Left lobe of liver (tissue), 2 donors: Measurements from ENCODE around the gene FBXO22. TPM values are rescaled to one million over a fixed set of nuclear protein-coding genes. Genes with fewer than 3 reads are reported as not detected.

Experiments used
- ATAC-seq: fragments of 200-7000 bp; cut with Tn5 transposase; one replicate; pipeline ENCODE4 v1.9.1; 2020; ENCODE audit warnings: mild to moderate bottlenecking, moderate library complexity
- DNase-seq: peaks from one replicate; pipeline ENCODE4 v3.0.0-alpha.2; 2020; ENCODE audit warnings: low spot score
- total RNA-seq: library from RNA; stranded (reverse); gene quantifications from one replicate; pipeline ENCODE4 v1.2.1, GENCODE V29; 2021
- donor health status: DM: no; HTN: no; CAD: no; lungs with moderate emphysema.
- donor health status: DM: no; HTN: yes; CAD: no.

The FBXO22 gene
- total RNA-seq, 1 donor from 2014 or later, result 30.6 TPM

DNA sequence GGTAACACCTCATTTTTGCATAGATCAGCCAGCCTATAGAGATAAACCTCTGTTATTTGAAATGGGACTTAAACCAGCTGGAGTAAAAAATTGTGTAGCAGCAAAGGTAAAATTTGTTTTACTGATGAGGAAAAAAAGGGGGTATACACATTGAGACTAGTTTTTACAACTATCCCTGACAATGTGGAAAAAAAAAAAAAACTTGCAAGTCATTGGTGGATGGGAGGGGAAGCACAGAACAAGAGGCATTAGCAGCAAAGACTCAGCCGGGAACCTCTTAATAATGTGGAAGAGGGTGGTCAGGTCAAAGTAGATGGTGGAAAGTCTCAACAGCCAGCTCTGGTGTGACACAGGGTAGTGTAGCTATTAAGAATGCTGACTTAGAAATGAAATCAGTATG is 14.5 kb downstream of the FBXO22 start:
- no peak for DNase-seq
- no peak for ATAC-seq

DNA sequence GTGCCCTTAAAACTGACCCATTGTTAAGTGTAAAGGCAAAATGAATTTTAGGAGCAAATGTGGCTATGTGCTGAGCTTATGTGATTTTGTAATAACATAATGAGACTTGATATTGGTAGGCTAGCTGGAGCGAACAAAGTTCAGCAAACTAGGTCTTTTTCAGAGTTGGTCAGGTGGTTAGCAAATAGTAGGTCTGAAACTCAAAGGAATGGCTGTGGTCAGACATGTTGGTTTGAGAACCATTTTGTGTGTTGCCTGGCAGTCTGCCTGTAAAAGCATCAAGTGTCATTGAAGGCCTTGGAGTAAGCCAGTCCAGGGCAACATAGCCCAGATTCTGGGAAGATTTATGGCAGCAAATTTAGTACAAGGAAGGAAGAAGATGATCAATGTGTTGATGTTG is 16.4 kb downstream of the FBXO22 start:
- ATAC-seq, result peak; percentile 58
- no peak for DNase-seq

DNA sequence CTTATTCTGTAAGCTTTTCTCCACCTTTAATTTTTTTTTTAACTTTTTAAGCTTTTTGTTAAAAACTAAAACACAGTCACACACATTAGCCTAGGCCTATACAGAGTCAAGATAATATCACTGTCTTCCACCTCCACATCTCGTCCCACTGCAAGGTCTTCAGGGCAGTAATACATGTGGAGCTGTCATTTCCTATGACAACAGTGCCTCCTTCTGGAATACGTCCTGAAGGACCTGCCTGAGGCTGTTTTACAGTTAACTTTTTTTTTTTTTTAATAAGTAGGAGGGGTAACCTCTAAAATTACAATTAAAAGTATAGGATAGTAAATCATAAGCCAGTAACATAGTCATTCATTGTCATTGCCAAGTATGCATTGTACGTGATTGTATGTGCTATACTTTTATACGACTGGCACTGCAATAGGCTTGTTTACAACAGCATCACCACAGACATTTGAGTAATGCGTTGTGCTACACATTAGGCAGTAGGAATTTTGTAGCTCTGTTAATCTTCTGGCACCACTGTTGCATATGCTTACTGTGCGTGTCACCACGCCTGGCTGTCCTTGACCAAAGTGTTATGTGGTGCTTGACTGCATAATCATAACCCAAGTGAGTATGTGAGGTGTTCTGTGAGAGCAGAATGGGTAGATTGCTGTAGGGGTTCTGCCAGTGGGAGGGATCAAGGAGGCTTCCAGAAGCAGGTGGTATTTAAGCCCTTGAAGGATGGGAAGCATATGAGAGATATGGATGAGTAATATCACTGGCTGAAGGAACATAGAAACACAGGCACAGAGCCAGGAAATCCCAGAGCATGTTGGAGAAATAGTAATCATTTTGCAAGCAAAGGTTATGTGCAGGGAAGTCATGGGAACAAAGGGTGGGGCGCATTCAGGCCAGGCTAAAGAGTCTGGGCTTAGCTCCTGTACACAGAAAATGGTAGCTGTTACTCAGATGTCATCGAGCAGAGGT is 18.3 kb downstream of the FBXO22 start:
- DNase-seq (no peak), ATAC-seq (peak; percentile 72)

DNA sequence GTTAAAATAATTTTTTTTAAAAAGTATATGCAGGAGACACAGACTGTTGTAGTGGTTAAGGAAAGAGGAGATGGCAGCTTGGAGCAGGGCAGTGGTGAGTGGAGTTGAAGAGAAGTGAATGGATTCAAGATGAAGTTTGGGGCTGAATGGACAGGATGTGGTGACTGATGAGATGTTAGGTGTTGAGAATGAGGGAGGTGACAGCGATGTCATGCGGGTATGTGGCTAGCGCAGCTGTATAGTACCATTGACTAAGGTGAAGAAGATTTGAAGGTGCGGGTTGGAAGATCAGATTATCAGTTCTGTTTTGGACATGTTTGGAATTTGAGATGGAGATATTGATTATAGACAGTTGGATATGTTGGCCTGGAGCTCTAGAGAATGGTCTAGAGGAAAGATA is 20.1 kb downstream of the FBXO22 start:
- no peak for ATAC-seq

DNA sequence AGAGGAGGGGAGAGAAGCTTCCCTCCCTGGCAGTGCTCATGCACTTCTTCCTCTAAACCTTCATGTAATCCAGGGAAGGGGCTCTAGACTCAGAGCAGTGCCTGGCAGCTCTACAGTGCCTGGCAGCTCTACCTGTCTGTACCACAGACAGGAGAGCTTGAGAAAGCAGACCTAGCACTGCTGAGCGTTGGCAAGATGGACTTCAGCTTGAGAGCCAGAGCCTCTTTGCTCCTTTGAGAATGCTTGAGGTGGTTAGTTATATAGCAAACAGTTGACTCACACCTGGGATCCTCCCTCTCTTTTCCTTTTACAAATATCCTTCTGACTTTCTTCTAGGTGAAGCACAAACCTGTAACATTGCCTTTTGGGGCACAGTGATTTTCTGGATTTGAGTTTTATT is 20.9 kb downstream of the FBXO22 start:
- no peak for DNase-seq

More for the DNA sequence above, 20.1 kb downstream of the FBXO22 start:
- no peak for DNase-seq

DNA sequence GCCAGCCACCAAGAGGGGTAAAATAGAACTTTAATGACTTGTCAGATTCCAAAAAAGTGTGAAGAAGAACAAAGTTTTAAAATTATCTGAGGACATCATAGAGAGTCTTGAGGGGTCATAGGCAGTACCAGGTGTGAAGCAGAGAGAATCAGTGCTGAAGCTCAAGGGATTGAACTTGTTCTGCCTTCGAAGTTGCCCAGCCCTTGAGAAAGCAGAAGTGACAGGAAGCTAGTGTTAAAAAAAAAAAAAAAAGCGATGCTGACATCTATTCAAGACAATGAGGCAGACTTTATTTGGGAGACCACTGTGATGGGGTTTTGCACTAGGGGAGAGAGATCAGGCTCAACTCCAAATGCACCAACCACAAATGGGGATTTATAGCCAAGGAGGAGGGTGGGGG is 21.8 kb downstream of the FBXO22 start:
- ATAC-seq (no peak), DNase-seq (no peak)

More for the DNA sequence above, 20.9 kb downstream of the FBXO22 start:
- ATAC-seq, result no peak

DNA sequence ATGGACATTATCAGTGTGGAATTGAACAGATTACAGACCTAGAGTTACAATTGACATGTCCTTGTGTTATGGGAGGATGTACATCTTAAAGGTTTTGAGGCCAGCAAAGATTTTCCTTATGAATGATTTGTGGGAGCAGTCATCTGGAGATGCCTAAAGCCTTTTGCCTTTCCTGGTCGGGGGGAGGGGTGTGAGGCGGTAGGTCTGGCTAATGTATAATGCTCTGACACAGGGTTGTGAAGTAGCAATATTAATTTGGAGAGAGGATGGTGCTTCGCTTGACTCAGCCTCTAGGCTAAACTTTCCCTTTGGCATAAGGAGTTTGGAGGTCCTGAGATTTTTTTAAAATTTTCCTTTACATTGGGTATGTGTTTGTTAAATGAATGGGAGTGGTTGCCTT is 23.3 kb downstream of the FBXO22 start:
- ATAC-seq (no peak), DNase-seq (no peak)

DNA sequence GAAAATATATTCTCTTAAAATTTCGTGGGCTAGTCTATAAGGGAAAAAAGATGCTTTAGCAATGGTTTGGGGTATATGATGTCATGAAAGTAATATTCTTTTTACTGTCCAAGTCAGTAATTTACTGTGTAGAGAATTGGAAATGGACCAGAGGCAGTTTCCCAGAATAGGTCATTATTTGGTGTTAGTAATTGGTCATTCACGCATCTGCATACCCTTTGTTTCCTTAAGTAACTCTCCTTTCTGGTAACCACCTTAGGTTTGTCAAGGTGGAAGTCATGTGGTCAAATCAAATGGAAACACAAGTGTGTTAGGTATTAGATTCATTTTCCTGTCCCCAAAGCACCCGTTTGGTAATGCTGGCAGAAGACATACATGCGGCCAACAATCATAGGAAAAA is 23.9 kb downstream of the FBXO22 start:
- ATAC-seq, result no peak
- no peak for DNase-seq

DNA sequence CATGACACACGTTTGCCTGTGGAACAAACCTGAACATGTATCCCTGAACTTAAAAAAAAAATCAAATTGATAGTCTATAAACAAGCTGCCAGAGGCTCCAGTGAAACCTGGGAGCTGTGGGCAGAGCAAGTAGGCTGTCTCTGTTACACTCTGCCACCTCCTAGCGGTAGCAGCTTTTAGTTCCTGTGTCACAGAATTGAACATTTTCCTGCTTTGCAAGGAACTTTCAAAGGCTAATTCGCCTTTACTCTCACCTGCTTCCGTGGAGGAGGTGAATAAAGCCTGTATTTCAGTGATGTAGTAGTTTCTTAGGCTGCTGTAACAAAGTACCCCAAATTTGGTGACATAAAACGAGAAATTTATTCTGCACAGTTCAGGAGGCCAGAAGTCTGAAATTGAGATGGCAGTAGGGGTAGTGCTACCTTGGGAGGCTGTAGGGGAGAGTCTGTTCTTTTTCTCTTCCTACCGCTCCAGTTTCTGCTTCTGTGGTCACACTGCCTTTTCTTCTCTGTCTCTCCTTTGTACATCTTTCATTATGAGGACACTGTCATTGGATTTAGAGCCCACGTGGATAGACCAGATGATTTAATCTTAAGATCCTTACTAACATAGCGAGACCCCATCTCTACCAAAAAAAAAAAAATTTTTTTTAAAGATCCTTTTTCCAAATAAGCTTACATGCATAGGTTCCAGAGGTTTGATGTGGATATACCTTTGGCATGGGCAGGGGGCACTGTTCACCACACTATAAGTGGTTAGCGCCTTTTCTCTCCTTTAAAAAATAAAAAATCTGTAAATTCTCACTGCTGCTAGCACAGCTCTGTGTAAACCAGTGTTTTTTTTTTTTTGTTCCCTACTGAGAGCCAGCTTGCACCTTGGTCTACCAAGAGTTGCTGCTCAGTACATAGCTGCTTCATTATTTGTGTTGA is 25.3 kb downstream of the FBXO22 start:
- peak; percentile 30 for ATAC-seq
- no peak for DNase-seq

DNA sequence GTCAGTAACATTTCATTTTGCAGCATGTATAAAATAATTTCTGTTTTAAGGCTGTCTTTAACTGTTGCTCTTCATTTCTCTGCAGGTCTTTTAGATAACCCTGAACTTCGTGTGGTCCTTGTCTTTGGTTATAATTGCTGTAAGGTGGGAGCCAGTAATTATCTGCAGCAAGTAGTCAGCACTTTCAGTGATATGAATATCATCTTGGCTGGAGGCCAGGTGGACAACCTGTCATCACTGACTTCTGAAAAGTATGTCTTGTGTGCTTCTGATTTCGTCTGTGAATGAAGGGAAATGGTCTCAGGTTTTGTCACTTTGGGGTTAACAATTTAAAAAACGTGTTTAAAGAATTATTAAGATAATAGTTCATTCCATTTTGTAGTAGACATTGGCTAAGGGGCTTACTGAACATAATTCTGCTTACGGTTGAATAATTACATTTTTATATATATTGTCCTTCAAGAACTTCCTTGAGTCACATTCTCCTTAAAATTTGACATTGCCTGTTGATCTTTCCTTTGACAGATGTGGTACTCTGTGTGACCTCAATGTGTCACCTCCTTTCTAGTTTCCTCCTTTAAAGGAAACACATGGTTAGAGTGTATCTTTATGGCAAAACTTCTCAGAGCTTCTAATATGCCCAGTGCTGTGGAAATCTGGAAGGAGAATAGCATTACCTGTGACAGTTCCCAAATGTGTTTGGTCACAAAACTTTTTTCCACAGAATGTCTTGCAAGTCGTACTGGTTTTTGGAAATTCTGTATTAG is 26.3 kb downstream of the FBXO22 start:
- ATAC-seq (no peak), DNase-seq (no peak)

DNA sequence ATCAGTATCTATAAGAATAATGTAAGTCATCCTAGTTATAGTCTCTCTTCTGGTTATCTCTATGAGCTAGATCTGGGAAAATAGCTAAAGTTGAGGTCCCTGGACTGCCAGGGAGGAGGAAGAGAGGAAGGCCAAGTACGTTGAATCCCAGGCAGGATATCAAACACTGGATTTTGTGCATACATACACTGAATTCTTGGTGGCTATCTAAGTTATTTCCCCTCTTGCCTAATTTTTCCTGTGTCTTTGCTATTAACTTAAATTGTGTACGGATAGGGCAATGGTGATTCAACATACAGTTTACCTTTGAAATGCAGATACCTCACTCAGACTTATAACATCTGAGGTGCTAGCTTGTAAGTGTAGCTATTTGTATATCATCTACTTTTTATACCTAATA is 27.2 kb downstream of the FBXO22 start:
- no peak for DNase-seq

DNA sequence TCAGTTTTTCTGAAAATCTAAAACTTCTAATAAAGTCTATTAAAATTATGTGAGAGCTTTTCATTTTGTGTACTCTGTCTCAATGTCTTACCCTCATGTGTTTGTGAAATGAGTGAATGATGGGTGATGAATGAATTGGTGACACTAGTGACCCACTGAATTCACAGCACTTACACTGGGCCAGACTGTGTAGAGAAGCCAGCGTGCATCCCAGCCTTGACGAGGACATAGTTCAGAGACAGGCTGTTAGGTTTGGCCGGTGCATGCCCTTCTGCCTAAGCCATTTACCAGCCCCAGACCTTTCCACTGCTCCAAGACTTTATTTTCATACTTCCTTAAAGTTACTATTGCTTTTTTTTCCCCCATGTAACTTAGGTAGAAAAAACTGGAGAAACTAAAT is 38.8 kb downstream of the FBXO22 start:
- ATAC-seq (peak; percentile 78), DNase-seq (no peak)

More for the DNA sequence above, 27.2 kb downstream of the FBXO22 start:
- no peak for ATAC-seq

DNA sequence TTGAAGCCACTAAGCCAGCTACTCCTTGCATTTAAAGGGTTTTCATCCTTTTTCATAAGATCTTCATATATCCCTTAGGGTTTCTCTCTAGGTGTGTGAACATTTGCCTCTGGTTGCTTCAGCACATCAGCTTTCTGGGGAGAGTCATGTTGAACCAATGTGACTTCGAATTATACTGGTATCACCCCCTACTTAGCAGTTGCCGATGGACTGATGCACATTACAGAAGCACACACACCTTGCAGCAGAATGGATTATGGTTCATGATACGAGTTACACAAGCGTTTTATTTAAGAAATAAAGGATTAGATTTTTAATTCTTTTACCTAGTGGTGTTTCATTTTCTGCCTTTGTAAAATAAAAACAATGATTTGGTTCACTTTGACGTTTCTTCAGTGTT is 39.6 kb downstream of the FBXO22 start:
- no peak for ATAC-seq
- no peak for DNase-seq

DNA sequence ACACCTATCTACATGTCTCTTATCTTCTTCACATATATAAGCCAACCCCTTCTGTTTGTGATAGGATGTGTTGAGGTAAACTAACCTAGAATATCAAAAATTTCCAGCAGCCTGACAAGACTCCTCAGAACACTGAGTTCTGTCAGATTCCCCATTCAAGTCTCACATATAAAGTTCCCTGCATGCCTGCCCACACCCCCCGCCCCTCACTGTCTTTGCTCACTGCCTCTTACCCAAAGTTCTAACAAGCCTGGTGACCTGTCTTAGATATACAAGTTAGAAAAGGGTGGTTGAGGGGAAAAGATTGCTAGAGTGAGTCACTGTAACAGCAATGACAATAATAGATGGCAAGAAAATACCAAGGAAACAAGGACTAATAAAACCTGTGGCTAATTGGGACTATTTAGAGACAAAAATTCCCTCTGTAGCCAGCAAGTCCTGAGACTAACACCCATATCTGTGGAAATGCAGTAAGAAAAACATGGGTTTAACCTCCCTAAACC is 40.1 kb downstream of the FBXO22 start:
- ATAC-seq (peak; percentile 10), DNase-seq (no peak)

DNA sequence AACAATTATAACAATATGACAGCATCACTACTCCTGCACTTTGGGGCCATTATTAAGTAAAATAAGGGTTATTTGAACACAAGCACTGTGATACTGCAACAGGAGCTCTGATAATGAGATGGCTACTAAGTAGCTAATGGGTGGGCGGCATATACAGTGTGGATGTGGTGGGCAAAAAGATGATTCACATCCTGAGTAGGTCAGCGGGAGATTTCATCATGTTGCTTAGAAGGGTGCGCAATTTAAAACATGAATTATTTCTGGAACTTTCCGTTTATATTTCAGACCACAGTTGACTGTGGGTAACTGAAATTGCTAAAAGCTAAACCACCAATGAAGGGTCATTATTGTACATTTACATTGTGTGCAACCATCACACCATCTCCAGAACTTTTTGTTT is 42.3 kb downstream of the FBXO22 start:
- DNase-seq (no peak), ATAC-seq (no peak)

DNA sequence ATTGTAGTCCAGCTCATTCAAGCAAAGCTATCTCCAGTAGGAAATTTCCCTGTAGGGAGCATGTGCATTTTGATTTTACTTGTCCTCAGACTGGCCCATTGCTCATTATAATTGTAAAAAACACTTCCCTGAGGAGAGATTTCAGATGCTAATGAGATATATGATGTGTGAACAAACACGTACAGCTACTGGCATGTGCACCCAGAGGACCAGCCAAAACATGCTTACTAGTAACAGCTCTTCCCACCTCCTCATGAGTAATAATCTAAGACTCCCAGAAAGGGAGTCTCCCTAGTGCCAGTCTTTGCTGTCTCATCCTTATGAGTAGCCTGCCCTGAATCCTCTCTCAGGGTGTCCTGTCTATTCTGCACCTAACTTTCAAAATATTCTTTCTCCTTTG is 43.4 kb downstream of the FBXO22 start:
- DNase-seq, result no peak
- no peak for ATAC-seq

DNA sequence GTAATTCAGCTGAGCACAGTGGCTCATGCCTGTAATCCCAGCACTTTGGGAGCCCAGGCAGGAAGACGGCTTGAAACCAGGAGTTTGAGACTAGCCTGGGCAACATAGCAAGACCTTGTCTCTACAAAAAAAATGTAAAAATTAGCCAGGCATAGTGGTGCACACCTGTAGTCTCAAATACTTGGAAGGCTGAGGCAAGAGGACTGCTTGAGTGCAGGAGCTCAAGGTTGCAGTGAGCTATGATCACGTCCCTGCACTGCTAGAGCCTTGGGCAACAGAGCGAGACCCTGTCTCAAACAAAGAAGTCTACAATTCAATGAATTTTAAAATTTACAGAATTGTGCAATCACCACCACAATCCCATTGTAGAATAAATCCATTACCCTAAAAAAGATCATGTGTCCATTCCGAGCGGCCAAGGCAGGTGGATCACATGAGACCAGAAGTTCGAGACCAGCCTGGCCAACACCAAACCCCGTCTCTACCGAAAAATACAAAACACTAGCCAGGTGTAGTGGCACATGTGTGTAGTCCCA is 45.2 kb downstream of the FBXO22 start:
- no peak for DNase-seq
- ATAC-seq, result no peak

DNA sequence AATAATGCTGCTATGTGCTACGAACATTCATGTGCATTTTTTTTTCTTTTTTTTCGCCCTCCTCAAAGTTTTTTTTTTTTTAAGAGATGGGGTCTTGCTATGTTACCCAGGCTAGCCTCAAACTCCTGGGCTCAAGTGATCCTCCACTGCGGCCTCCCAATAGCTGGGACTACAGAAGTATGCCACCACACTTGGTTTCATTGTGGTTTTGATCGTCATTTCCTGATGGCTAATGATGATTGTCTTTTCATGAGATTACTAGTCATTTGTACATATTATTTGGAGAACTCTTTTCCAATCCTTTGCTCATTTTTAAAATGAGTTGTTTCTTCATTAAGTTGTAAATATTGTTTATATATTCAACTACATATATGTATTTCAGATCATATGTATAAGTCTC is 48.8 kb downstream of the FBXO22 start:
- ATAC-seq, result no peak
- DNase-seq, result no peak

DNA sequence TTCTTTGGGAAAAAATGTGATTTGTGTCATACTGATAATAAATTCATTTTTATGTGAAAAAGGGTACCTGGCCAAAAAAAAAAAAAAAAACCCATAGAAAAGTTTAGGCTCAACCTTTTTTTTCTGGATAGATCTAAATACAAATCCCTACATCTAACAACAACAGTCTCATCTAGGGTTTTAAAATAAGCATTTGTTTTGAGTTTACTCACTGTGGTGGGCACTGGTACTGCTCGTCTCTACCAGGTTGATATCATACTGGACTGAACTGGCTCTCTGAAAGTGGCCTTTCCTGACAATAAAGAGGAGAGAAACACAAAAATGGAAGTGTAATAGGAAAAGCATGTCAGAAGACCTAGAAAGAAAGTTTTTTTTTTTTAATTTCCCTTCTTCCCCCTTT is 52.0 kb downstream of the FBXO22 start:
- DNase-seq, result no peak
- ATAC-seq, result no peak

DNA sequence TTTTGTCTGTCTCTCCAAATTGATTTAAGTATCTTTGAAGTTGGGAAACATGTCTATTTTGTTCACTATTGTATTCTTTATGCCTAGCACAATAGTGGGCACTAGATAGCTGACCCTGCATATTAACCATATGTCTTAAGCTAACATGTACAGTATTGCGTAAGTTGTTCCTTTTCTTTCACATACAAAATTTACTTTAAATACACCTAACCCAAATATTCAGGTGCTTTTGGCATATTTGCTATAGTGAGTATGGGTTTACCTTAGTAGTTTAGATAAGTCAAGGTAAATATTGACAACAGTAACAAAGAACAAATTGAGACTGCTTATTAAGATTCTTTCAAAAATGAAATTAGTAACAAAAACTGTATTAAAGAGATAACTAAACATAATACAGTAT is 57.7 kb downstream of the FBXO22 start:
- DNase-seq, result no peak
- no peak for ATAC-seq
